Tibial artery (tissue), 4 donors: Measurements from ENCODE around the gene TGFB1I1.

Source experiments
- DNase-seq, 2 donors: peaks; one replicate each; pipeline ENCODE4 v3.0.0-alpha.2; 2019
- H3K27ac ChIP-seq, 2 donors: fragments of 200-600 bp; sonication (generic) in 1 of 2; 1 replicate in 1 of 2; 2 replicates in 1 of 2; pipeline ENCODE4 v1.5.1; 2018 to 2019; ENCODE audit warnings: mild to moderate bottlenecking in 1 of 2
- H3K27me3 ChIP-seq, 2 donors: fragments of 200-600 bp; sonication (generic) in 1 of 2; one replicate each; pipeline versions ENCODE4 v1.5.1 to v1.6.0; 2016 to 2019
- H3K36me3 ChIP-seq, 3 donors: fragments of 200-600 bp; sonication (generic) in 2 of 3; one replicate each; pipeline ENCODE4 v1.5.1; 2016 to 2019; ENCODE audit warnings: mild to moderate bottlenecking in 2 of 3
- H3K4me1 ChIP-seq, 4 donors: fragments of 200-600 bp; sonication (generic) in 2 of 4; 1 replicate in 3 of 4; 2 replicates in 1 of 4; pipeline ENCODE4 v1.5.1; 2016 to 2019
- H3K4me3 ChIP-seq, 2 donors: fragments of 200-600 bp; sonication (generic) in 1 of 2; 1 replicate in 1 of 2; 2 replicates in 1 of 2; pipeline ENCODE4 v1.5.1; 2018 to 2019; ENCODE audit warnings: mild to moderate bottlenecking in 2 of 2
- H3K9me3 ChIP-seq, 3 donors: fragments of 200-600 bp; sonication (generic) in 1 of 3; one replicate each; pipeline ENCODE4 v1.5.1; 2016 to 2019
- CTCF ChIP-seq, 2 experiments: fragments of 200-600 bp in 1 of 2; fragments of 450-650 bp in 1 of 2; IDR thresholded peaks; one replicate each; pipeline ENCODE4 v1.5.1; 2017 to 2019; ENCODE audit warnings: antibody characterized with exemption in 2 of 2, mild to moderate bottlenecking in 1 of 2, moderate library complexity in 1 of 2
- intact Hi-C: fragments of 100-400 bp; cut with DNase I; formaldehyde crosslinking; loops from one replicate; pipeline ENCODE4 v1.15.0; 2023; ENCODE audit warnings: low total_unique reads

Gene TGFB1I1

GRCh38 chr16:31485571-31485970 lies 13.6 kb downstream of the TGFB1I1 start:
- no peaks in the 10 kb centered on the region for H3K9me3 ChIP-seq
- no peak for DNase-seq
- intact Hi-C loops, result no loop called here
- no peak overlapping the region for H3K4me3 ChIP-seq
- H3K4me1 ChIP-seq, result peaks cover 11 to 22% (median 19%) of the 10 kb centered on the region in 4 donors
- H3K27ac ChIP-seq, result no peak overlapping the region
- H3K27me3 ChIP-seq, result peaks cover 0 to 46% of the 10 kb centered on the region in 2 donors
- peaks cover 0 to 10% (median under 1%) of the 10 kb centered on the region in 3 donors for H3K36me3 ChIP-seq
- TF ChIP-seq CTCF (IDR thresholded peaks at IDR 0.05), result no peak

DNA sequence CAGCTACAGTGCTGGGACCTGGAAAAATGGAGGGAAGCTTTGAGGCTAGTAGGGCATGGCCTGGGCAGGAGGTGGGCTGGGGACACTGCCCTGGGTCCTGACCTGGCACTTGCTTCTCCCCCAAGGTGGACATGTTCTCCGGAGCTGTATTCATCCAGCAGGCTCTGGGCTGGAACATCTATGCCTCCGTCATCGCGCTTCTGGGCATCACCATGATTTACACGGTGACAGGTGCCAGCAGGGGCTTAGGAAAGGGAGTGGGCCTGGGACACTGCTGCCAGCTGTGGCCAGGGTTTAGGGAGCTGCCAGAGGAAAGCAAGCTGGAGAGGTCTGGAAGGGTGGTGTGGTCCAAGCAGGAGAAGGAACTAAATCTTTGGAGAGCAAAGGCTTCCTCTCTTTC lies 14.1 kb downstream of the TGFB1I1 start:
- intact Hi-C loops, result no loop called here
- Histone ChIP-seq H3K36me3 (peaks cover 0 to 15% (median 4%) of the 10 kb centered on the region in 3 donors), H3K4me3 (no peak overlapping the region), H3K9me3 (no peaks in the 10 kb centered on the region), H3K4me1 (peaks cover 11 to 22% (median 18%) of the 10 kb centered on the region in 4 donors), H3K27me3 (peaks cover 0 to 46% of the 10 kb centered on the region in 2 donors), H3K27ac (no peak overlapping the region)
- no peak for DNase-seq
- no peak for TF ChIP-seq CTCF (IDR thresholded peaks at IDR 0.05)

DNA sequence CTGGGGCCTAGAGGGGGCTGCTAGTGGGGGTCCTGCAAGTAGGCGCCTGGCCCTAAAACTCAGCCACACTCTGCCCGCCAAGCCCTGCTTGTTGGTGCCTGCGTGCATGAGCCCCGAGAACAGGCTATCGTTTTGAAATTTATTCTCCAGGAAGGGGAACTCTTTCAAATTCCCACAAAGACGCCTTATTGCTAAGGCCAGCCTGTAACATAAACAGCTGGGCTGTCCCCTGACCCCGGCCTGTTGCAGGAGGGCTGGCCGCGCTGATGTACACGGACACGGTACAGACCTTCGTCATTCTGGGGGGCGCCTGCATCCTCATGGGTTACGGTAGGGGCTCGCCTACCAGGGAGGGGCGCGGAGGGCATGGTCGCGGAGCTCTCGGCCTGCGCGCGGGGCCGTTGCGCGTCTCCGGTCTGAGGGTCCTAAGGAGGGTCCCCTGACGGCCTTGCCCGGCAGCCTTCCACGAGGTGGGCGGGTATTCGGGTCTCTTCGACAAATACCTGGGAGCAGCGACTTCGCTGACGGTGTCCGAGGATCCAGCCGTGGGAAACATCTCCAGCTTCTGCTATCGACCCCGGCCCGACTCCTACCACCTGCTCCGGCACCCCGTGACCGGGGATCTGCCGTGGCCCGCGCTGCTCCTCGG lies 15.2 kb downstream of the TGFB1I1 start:
- no peak for TF ChIP-seq CTCF (IDR thresholded peaks at IDR 0.05)
- no peaks in the 10 kb centered on the region for H3K9me3 ChIP-seq
- no peak overlapping the region for H3K27ac ChIP-seq
- H3K4me1 ChIP-seq, result peaks cover 11 to 22% (median 18%) of the 10 kb centered on the region in 4 donors
- peaks cover 0 to 46% of the 10 kb centered on the region in 2 donors for H3K27me3 ChIP-seq
- H3K4me3 ChIP-seq, result peak overlapping the region; percentile 37 to 57
- H3K36me3 ChIP-seq, result peaks cover under 1 to 27% (median 14%) of the 10 kb centered on the region in 3 donors
- intact Hi-C loops, result no loop called here
- no peak for DNase-seq

DNA sequence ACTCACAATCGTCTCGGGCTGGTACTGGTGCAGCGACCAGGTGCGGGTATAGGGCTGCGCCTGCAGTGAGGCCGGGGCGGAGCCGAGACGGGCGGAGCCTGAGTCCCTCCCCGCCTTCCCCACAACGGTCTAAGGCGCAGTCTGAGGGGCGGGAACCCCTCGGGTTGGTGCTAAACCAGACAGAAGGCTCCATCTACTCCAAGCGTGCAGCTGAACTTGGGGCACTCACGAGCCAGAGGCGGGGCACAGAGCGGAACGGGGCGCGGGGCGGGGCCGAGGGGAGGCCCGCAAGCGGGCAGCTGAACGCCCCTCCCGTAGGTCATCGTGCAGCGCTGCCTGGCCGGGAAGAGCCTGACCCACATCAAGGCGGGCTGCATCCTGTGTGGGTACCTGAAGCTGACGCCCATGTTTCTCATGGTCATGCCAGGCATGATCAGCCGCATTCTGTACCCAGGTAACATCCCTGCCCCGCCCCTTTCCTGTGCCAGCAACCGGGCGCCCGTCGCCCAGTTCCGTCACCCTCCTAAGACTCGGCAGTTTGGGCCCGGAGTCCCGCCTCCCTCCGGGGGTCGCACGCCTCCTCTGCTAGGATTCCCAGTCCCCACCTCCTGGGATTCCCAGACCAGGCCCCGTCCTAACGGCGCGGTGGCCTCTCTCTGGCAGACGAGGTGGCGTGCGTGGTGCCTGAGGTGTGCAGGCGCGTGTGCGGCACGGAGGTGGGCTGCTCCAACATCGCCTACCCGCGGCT lies 15.9 kb downstream of the TGFB1I1 start:
- no peak for TF ChIP-seq CTCF (IDR thresholded peaks at IDR 0.05)
- Histone ChIP-seq H3K36me3 (peaks cover 7 to 34% (median 21%) of the 10 kb centered on the region in 3 donors), H3K4me3 (peak overlapping the region; percentile 37 to 57), H3K27ac (no peak overlapping the region), H3K27me3 (peaks cover 0 to 46% of the 10 kb centered on the region in 2 donors), H3K4me1 (peaks cover 11 to 22% (median 18%) of the 10 kb centered on the region in 4 donors), H3K9me3 (no peaks in the 10 kb centered on the region)
- DNase-seq, result no peak
- intact Hi-C loops, result no loop called here

- H3K27ac ChIP-seq, result no peak overlapping the region
- H3K9me3 ChIP-seq, result no peaks in the 10 kb centered on the region
- peaks cover 11 to 22% (median 18%) of the 10 kb centered on the region in 4 donors for H3K4me1 ChIP-seq
- H3K36me3 ChIP-seq, result peaks cover 14 to 41% (median 29%) of the 10 kb centered on the region in 3 donors
- TF ChIP-seq CTCF (IDR thresholded peaks at IDR 0.05), result no peak
- no peak for DNase-seq
- H3K4me3 ChIP-seq, result peak overlapping the region in 1 of 2 donors; percentile 57
- intact Hi-C loops, result no loop called here
- peaks cover 0 to 46% of the 10 kb centered on the region in 2 donors for H3K27me3 ChIP-seq
Observed at GRCh38 chr16:31488468-31489297, 16.7 kb downstream of the TGFB1I1 start.
